Measurements from ENCODE around the gene DBR1.

Gene DBR1

GRCh38 chr3:138206196-138206595 lies 31.5 kb upstream of the DBR1 start:
- Histone ChIP-seq H2BK15ac (ENCODE audit: low read length) (no peak overlapping the region), H3K23ac (ENCODE audit: low read depth, low read length, poor library complexity) (no peak overlapping the region), H2BK12ac (ENCODE audit: low read length) (no peak overlapping the region), H2BK120ac (ENCODE audit: low read depth, low read length) (no peak overlapping the region), H4K91ac (ENCODE audit: low read depth, low read length, poor library complexity) (no peak overlapping the region), H3K14ac (ENCODE audit: low read length) (no peak overlapping the region), H2AFZ (ENCODE audit: low read length) (no peak overlapping the region), H3K4me2 (ENCODE audit: insufficient read depth, low read length, poor library complexity, severe bottlenecking) (no peak overlapping the region), H3K36me3 (replicated peaks in 1 of 2; ENCODE audit: control insufficient read depth in 2 of 2, insufficient read depth in 2 of 2, low read length in 2 of 2) (peaks cover 0 to 39% of the 10 kb centered on the region in 2 donors), H3K4me3 (ENCODE audit: low read length in 2 of 2) (no peak overlapping the region), H3K4ac (ENCODE audit: low read length) (no peak overlapping the region), H2AK5ac (ENCODE audit: low read depth, low read length) (no peak overlapping the region), H3K27me3 (ENCODE audit: control insufficient read depth in 3 of 3, insufficient read depth in 3 of 3, low read depth in 1 of 3, low read length in 3 of 3) (no peaks in the 10 kb centered on the region), H3K9me3 (replicated peaks in 1 of 2; ENCODE audit: control insufficient read depth in 2 of 2, insufficient read depth in 1 of 2, low read depth in 1 of 2, low read length in 2 of 2) (peaks cover 0 to 2% of the 10 kb centered on the region in 2 donors), H3K18ac (ENCODE audit: low read length) (no peak overlapping the region), H3K9ac (ENCODE audit: low read depth, low read length, poor library complexity) (no peak overlapping the region), H3K79me1 (ENCODE audit: low read depth, low read length) (no peaks in the 10 kb centered on the region), H2BK5ac (ENCODE audit: low read length) (no peak overlapping the region), H3K4me1 (ENCODE audit: control insufficient read depth in 2 of 2, insufficient read depth in 1 of 2, low read depth in 1 of 2, low read length in 2 of 2) (peaks cover 0 to 2% of the 10 kb centered on the region in 2 donors), H3K27ac (replicated peaks; ENCODE audit: low read length) (no peak overlapping the region), H4K8ac (ENCODE audit: low read depth, low read length) (no peak overlapping the region)
- WGBS, 2 donors (ENCODE audit: extremely low coverage in 2 of 2, insufficient read length in 2 of 2, insufficient replicate concordance in 1 of 2): no CpG with 5 or more reads among the region's 2 CpGs
- DNase-seq (ENCODE audit: low spot score): no peak

- Histone ChIP-seq H3K36me3 (replicated peaks in 1 of 2; ENCODE audit: control insufficient read depth in 2 of 2, insufficient read depth in 2 of 2, low read length in 2 of 2) (peaks cover 0 to 37% of the 10 kb centered on the region in 2 donors), H2BK120ac (ENCODE audit: low read depth, low read length) (no peak overlapping the region), H4K8ac (ENCODE audit: low read depth, low read length) (no peak overlapping the region), H4K91ac (ENCODE audit: low read depth, low read length, poor library complexity) (no peak overlapping the region), H2BK12ac (ENCODE audit: low read length) (no peak overlapping the region), H3K4me1 (ENCODE audit: control insufficient read depth in 2 of 2, insufficient read depth in 1 of 2, low read depth in 1 of 2, low read length in 2 of 2) (peaks cover 0 to 2% of the 10 kb centered on the region in 2 donors), H3K9ac (ENCODE audit: low read depth, low read length, poor library complexity) (no peak overlapping the region), H3K27me3 (ENCODE audit: control insufficient read depth in 3 of 3, insufficient read depth in 3 of 3, low read depth in 1 of 3, low read length in 3 of 3) (no peaks in the 10 kb centered on the region), H2BK5ac (ENCODE audit: low read length) (no peak overlapping the region), H3K4ac (ENCODE audit: low read length) (no peak overlapping the region), H2AK5ac (ENCODE audit: low read depth, low read length) (no peak overlapping the region), H3K4me3 (ENCODE audit: low read length in 2 of 2) (no peak overlapping the region), H3K14ac (ENCODE audit: low read length) (no peak overlapping the region), H2AFZ (ENCODE audit: low read length) (no peak overlapping the region), H3K18ac (ENCODE audit: low read length) (no peak overlapping the region), H3K9me3 (replicated peaks in 1 of 2; ENCODE audit: control insufficient read depth in 2 of 2, insufficient read depth in 1 of 2, low read depth in 1 of 2, low read length in 2 of 2) (peaks cover 0 to 2% of the 10 kb centered on the region in 2 donors), H3K4me2 (ENCODE audit: insufficient read depth, low read length, poor library complexity, severe bottlenecking) (no peak overlapping the region), H2BK15ac (ENCODE audit: low read length) (no peak overlapping the region), H3K79me1 (ENCODE audit: low read depth, low read length) (no peaks in the 10 kb centered on the region), H3K27ac (replicated peaks; ENCODE audit: low read length) (no peak overlapping the region), H3K23ac (ENCODE audit: low read depth, low read length, poor library complexity) (no peak overlapping the region)
- WGBS, 2 donors (ENCODE audit: extremely low coverage in 2 of 2, insufficient read length in 2 of 2, insufficient replicate concordance in 1 of 2): no CpG with 5 or more reads among the region's 5 CpGs
- no peak for DNase-seq (ENCODE audit: low spot score)
Observed at GRCh38 chr3:138205527-138205926, 30.8 kb upstream of the DBR1 start.

- peaks cover 0 to 27% of the 10 kb centered on the region in 2 donors for H3K36me3 ChIP-seq (replicated peaks in 1 of 2; ENCODE audit: control insufficient read depth in 2 of 2, insufficient read depth in 2 of 2, low read length in 2 of 2)
- no peak overlapping the region for H2BK15ac ChIP-seq (ENCODE audit: low read length)
- no peak overlapping the region for H2BK5ac ChIP-seq (ENCODE audit: low read length)
- no peak overlapping the region for H3K14ac ChIP-seq (ENCODE audit: low read length)
- no peak overlapping the region for H3K9ac ChIP-seq (ENCODE audit: low read depth, low read length, poor library complexity)
- H3K9me3 ChIP-seq (replicated peaks in 1 of 2; ENCODE audit: control insufficient read depth in 2 of 2, insufficient read depth in 1 of 2, low read depth in 1 of 2, low read length in 2 of 2): peaks cover 0 to 2% of the 10 kb centered on the region in 2 donors
- DNase-seq (ENCODE audit: low spot score): no peak
- H3K4me1 ChIP-seq (ENCODE audit: control insufficient read depth in 2 of 2, insufficient read depth in 1 of 2, low read depth in 1 of 2, low read length in 2 of 2): no peaks in the 10 kb centered on the region
- H4K8ac ChIP-seq (ENCODE audit: low read depth, low read length): no peak overlapping the region
- no peak overlapping the region for H3K4me2 ChIP-seq (ENCODE audit: insufficient read depth, low read length, poor library complexity, severe bottlenecking)
- no peak overlapping the region for H3K4me3 ChIP-seq (ENCODE audit: low read length in 2 of 2)
- H3K23ac ChIP-seq (ENCODE audit: low read depth, low read length, poor library complexity): no peak overlapping the region
- no peak overlapping the region for H4K91ac ChIP-seq (ENCODE audit: low read depth, low read length, poor library complexity)
- no peak overlapping the region for H2AFZ ChIP-seq (ENCODE audit: low read length)
- no CpG with 5 or more reads among the region's 4 CpGs for WGBS, 2 donors (ENCODE audit: extremely low coverage in 2 of 2, insufficient read length in 2 of 2, insufficient replicate concordance in 1 of 2)
- H3K27me3 ChIP-seq (ENCODE audit: control insufficient read depth in 3 of 3, insufficient read depth in 3 of 3, low read depth in 1 of 3, low read length in 3 of 3): no peaks in the 10 kb centered on the region
- H3K18ac ChIP-seq (ENCODE audit: low read length): no peak overlapping the region
- H3K79me1 ChIP-seq (ENCODE audit: low read depth, low read length): no peaks in the 10 kb centered on the region
- no peak overlapping the region for H3K4ac ChIP-seq (ENCODE audit: low read length)
- H2BK12ac ChIP-seq (ENCODE audit: low read length): no peak overlapping the region
- H2BK120ac ChIP-seq (ENCODE audit: low read depth, low read length): no peak overlapping the region
- no peak overlapping the region for H3K27ac ChIP-seq (replicated peaks; ENCODE audit: low read length)
- no peak overlapping the region for H2AK5ac ChIP-seq (ENCODE audit: low read depth, low read length)
Observed at GRCh38 chr3:138203938-138204337, 29.2 kb upstream of the DBR1 start.

DNA sequence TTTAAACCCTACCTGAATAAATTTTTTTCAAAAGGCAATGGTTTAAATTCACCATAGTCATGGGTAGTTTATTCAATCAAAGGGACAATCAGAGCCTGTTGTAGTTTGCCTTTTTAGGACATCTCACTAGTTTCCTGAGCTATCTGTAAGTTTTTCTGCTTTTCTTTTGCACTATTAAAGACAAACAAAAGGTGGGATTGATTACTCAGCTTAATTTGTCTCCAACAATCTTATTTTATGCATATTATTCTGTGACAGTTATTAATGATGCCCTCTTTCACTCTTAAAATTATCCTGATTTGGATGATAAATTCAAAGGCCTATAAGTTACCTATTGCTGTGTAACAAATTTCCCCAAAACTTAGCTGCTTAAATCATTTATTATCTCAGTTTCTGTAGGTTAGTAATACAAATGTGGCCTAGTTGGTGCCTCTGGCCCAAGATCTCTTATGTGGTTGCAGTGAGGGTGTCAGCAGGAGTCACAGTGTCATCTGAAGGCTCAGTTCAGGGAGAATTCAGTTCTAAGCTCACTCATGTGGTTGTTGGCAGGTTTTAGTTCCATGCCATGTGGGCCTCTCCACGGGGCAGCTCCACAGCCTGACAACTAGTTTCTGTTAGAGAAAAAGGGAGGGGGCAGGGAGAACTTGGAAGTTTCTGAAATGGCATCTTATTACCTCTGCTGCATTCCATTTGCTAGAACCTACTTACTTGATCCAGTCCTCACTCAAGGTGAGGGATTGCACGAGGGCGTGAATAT lies 28.4 kb upstream of the DBR1 start:
- no peak overlapping the region for H3K23ac ChIP-seq (ENCODE audit: low read depth, low read length, poor library complexity)
- no peak overlapping the region for H3K9ac ChIP-seq (ENCODE audit: low read depth, low read length, poor library complexity)
- H2BK120ac ChIP-seq (ENCODE audit: low read depth, low read length): no peak overlapping the region
- no peak overlapping the region for H3K4ac ChIP-seq (ENCODE audit: low read length)
- no peaks in the 10 kb centered on the region for H3K79me1 ChIP-seq (ENCODE audit: low read depth, low read length)
- H3K36me3 ChIP-seq (replicated peaks in 1 of 2; ENCODE audit: control insufficient read depth in 2 of 2, insufficient read depth in 2 of 2, low read length in 2 of 2): peaks cover 0 to 25% of the 10 kb centered on the region in 2 donors
- DNase-seq (ENCODE audit: low spot score): no peak
- no CpG with 5 or more reads among the region's 3 CpGs for WGBS, 2 donors (ENCODE audit: extremely low coverage in 2 of 2, insufficient read length in 2 of 2, insufficient replicate concordance in 1 of 2)
- no peak overlapping the region for H2BK5ac ChIP-seq (ENCODE audit: low read length)
- no peak overlapping the region for H4K8ac ChIP-seq (ENCODE audit: low read depth, low read length)
- H2AK5ac ChIP-seq (ENCODE audit: low read depth, low read length): no peak overlapping the region
- H3K4me1 ChIP-seq (ENCODE audit: control insufficient read depth in 2 of 2, insufficient read depth in 1 of 2, low read depth in 1 of 2, low read length in 2 of 2): no peaks in the 10 kb centered on the region
- H4K91ac ChIP-seq (ENCODE audit: low read depth, low read length, poor library complexity): no peak overlapping the region
- H2BK15ac ChIP-seq (ENCODE audit: low read length): no peak overlapping the region
- peaks cover 0 to 2% of the 10 kb centered on the region in 2 donors for H3K9me3 ChIP-seq (replicated peaks in 1 of 2; ENCODE audit: control insufficient read depth in 2 of 2, insufficient read depth in 1 of 2, low read depth in 1 of 2, low read length in 2 of 2)
- H3K4me2 ChIP-seq (ENCODE audit: insufficient read depth, low read length, poor library complexity, severe bottlenecking): no peak overlapping the region
- no peak overlapping the region for H3K14ac ChIP-seq (ENCODE audit: low read length)
- H2BK12ac ChIP-seq (ENCODE audit: low read length): no peak overlapping the region
- no peak overlapping the region for H2AFZ ChIP-seq (ENCODE audit: low read length)
- H3K4me3 ChIP-seq (ENCODE audit: low read length in 2 of 2): no peak overlapping the region
- H3K18ac ChIP-seq (ENCODE audit: low read length): no peak overlapping the region
- H3K27me3 ChIP-seq (ENCODE audit: control insufficient read depth in 3 of 3, insufficient read depth in 3 of 3, low read depth in 1 of 3, low read length in 3 of 3): no peaks in the 10 kb centered on the region
- no peak overlapping the region for H3K27ac ChIP-seq (replicated peaks; ENCODE audit: low read length)
